Caco-2 (cell line): ENCODE data around the gene ARHGEF7. TPM values are rescaled to one million over a fixed set of nuclear protein-coding genes. Genes with fewer than 3 reads are reported as not detected.

Source experiments
- BruUV-seq: library from RNA; stranded (reverse); fragments of 400-500 nt; replicated peaks from 2 replicates; lab custom pipeline; 2021; lab: Mats Ljungman, UMichigan
- CTCF ChIA-PET: fragments of 300-600 bp; sonication (Branson Sonifier 250); formaldehyde crosslinking; loops from one replicate; lab custom pipeline; 2022; ENCODE audit warnings: antibody characterized with exemption; lab: Charles Lee
- POLR2A ChIA-PET: fragments of 300-600 bp; sonication (Branson Sonifier 250); formaldehyde crosslinking; loops from one replicate; lab custom pipeline; 2022; ENCODE audit warnings: antibody characterized with exemption; lab: Charles Lee
- DNase-seq, 2 experiments: peaks; one replicate each; pipeline versions ENCODE4 v3.0.0 to v3.0.0-alpha.2; 2020 to 2022
- H3K27me3 ChIP-seq: replicated peaks from 2 replicates; pipeline ENCODE4 v1.6.0; 2011; ENCODE audit warnings: low read length; ENCODE audit not compliant: control insufficient read depth, insufficient read depth
- H3K36me3 ChIP-seq: 2 replicates; pipeline ENCODE4 v1.5.1; 2011; ENCODE audit warnings: low read length; ENCODE audit not compliant: control insufficient read depth, insufficient read depth
- H3K4me1 ChIP-seq: fragments of 250-450 bp; sonication (Bioruptor Pico); 2 replicates; pipeline ENCODE4 v1.5.1; 2020; ENCODE audit warnings: mild to moderate bottlenecking
- H3K4me3 ChIP-seq: 2 replicates; pipeline ENCODE4 v1.5.1; 2011; ENCODE audit warnings: low read depth, mild to moderate bottlenecking, control low read depth, low read length
- H3K9me3 ChIP-seq: fragments of 250-450 bp; sonication (Bioruptor Pico); 2 replicates; pipeline ENCODE4 v1.5.1; 2020; ENCODE audit warnings: mild to moderate bottlenecking, moderate library complexity
- H3K27ac Mint-ChIP-seq: one replicate; pipeline ENCODE4 v1.8.0; 2022; ENCODE audit warnings: mixed read lengths; ENCODE audit not compliant: unreplicated experiment
- H3K27me3 Mint-ChIP-seq: one replicate; pipeline ENCODE4 v1.8.0; 2022; ENCODE audit warnings: mixed read lengths; ENCODE audit not compliant: insufficient read depth, unreplicated experiment
- H3K36me3 Mint-ChIP-seq: one replicate; pipeline ENCODE4 v1.8.0; 2022; ENCODE audit warnings: mild to moderate bottlenecking, mixed read lengths; ENCODE audit not compliant: insufficient read depth, unreplicated experiment
- H3K4me1 Mint-ChIP-seq: one replicate; pipeline ENCODE4 v1.8.0; 2022; ENCODE audit warnings: low read depth, mixed read lengths; ENCODE audit not compliant: unreplicated experiment
- H3K4me3 Mint-ChIP-seq: one replicate; pipeline ENCODE4 v1.8.0; 2022; ENCODE audit warnings: mild to moderate bottlenecking, moderate library complexity, mixed read lengths; ENCODE audit not compliant: unreplicated experiment
- H3K9me3 Mint-ChIP-seq: one replicate; pipeline ENCODE4 v1.8.0; 2022; ENCODE audit warnings: mixed read lengths; ENCODE audit not compliant: unreplicated experiment
- CTCF ChIP-seq, 2 experiments: fragments of 200-600 bp in 1 of 2; IDR thresholded peaks; 1 replicate in 1 of 2; 2 replicates in 1 of 2; pipeline versions ENCODE4 v1.5.1 to v1.8.0; 2011 to 2022; ENCODE audit warnings: antibody characterized with exemption in 1 of 2, control low read depth in 1 of 2, inconsistent platforms in 1 of 2, low read depth in 1 of 2, low read length in 1 of 2, mild to moderate bottlenecking in 1 of 2, moderate library complexity in 1 of 2; ENCODE audit not compliant: insufficient read depth in 1 of 2, severe bottlenecking in 1 of 2, unreplicated experiment in 1 of 2
- intact Hi-C: fragments of 100-400 bp; cut with micrococcal nuclease; formaldehyde crosslinking; loops from one replicate; pipeline ENCODE4 v1.10.0; 2022; ENCODE audit not compliant: unreplicated experiment
- total RNA-seq: library from RNA; stranded (reverse); gene quantifications from 2 replicates; pipeline ENCODE4 v1.2.3, GENCODE V29; 2022

ARHGEF7 gene
- total RNA-seq, 1 experiment from 2014 or later = 60.5 TPM

- intact Hi-C loops = loop anchor here (1.0 kb wide), 2 partner anchors 63 to 301 kb away; partner anchors contain the start of gene ANKRD10
- POLR2A ChIA-PET = no interaction called here
- peak; percentile 50 to 63 for DNase-seq
These were observed 101.3 kb downstream of the ARHGEF7 start for GRCh38 chr13:111216166-111216960.

GRCh38 chr13:111217641-111218040, 102.5 kb downstream of the ARHGEF7 start:
- no peak overlapping the region for H3K4me3 Mint-ChIP-seq
- Histone ChIP-seq H3K36me3 (no peaks in the 10 kb centered on the region), H3K9me3 (no peaks in the 10 kb centered on the region), H3K4me1 (no peaks in the 10 kb centered on the region), H3K4me3 (no peak overlapping the region), H3K27me3 (no peaks in the 10 kb centered on the region)
- no peaks in the 10 kb centered on the region for H3K27me3 Mint-ChIP-seq
- peaks cover 16% of the 10 kb centered on the region for H3K36me3 Mint-ChIP-seq
- no peak overlapping the region for H3K27ac Mint-ChIP-seq
- no peaks in the 10 kb centered on the region for H3K4me1 Mint-ChIP-seq
- no peaks in the 10 kb centered on the region for H3K9me3 Mint-ChIP-seq
- no peak for DNase-seq
- ChIA-PET POLR2A (no interaction called here), CTCF (interaction anchor here (2.0 kb wide), 1 partner anchor 150 kb away, joined by 15 read pairs; no protein-coding TSS in a partner anchor)
- intact Hi-C loops = no loop called here
- no peak for TF ChIP-seq CTCF (IDR thresholded peaks at IDR 0.05; ENCODE audit: insufficient read depth in 1 of 2, low read depth in 1 of 2, low read length in 1 of 2, severe bottlenecking in 1 of 2, unreplicated experiment in 1 of 2)
- BruUV-seq = no TSS peak

More at GRCh38 chr13:111216166-111216960, 101.3 kb downstream of the ARHGEF7 start:
- Histone ChIP-seq H3K36me3 (no peaks in the 10 kb centered on the region), H3K9me3 (no peaks in the 10 kb centered on the region), H3K4me1 (peaks cover 2% of the 10 kb centered on the region; the same call in 1 of the 2 replicates), H3K27me3 (no peaks in the 10 kb centered on the region), H3K4me3 (no peak overlapping the region)
- no TSS peak for BruUV-seq
- no peaks in the 10 kb centered on the region for H3K9me3 Mint-ChIP-seq
- no peak overlapping the region for H3K4me3 Mint-ChIP-seq
- peak; percentile 37 to 67 for TF ChIP-seq CTCF (IDR thresholded peaks at IDR 0.05; ENCODE audit: insufficient read depth in 1 of 2, low read depth in 1 of 2, low read length in 1 of 2, severe bottlenecking in 1 of 2, unreplicated experiment in 1 of 2)
- peaks cover 8% of the 10 kb centered on the region for H3K4me1 Mint-ChIP-seq
- CTCF ChIA-PET = interaction anchor here (0.6 to 2.0 kb wide), 4 partner anchors 31 to 423 kb away, joined by 3 to 15 read pairs (median 3); no protein-coding TSS in a partner anchor
- H3K36me3 Mint-ChIP-seq = peaks cover 24% of the 10 kb centered on the region
- no peak overlapping the region for H3K27ac Mint-ChIP-seq
- no peaks in the 10 kb centered on the region for H3K27me3 Mint-ChIP-seq

- Mint-ChIP-seq H3K4me1 (no peaks in the 10 kb centered on the region), H3K27me3 (no peaks in the 10 kb centered on the region), H3K27ac (no peak overlapping the region), H3K9me3 (no peaks in the 10 kb centered on the region), H3K36me3 (peaks cover 18% of the 10 kb centered on the region), H3K4me3 (no peak overlapping the region)
- intact Hi-C loops = no loop called here
- ChIA-PET CTCF (no interaction called here), POLR2A (no interaction called here)
- no peak for DNase-seq
- no peaks in the 10 kb centered on the region for H3K4me1 ChIP-seq
- no TSS peak for BruUV-seq
- no peak overlapping the region for H3K4me3 ChIP-seq
- no peaks in the 10 kb centered on the region for H3K27me3 ChIP-seq
- no peaks in the 10 kb centered on the region for H3K9me3 ChIP-seq
- no peaks in the 10 kb centered on the region; the same call in 1 of the 2 replicates for H3K36me3 ChIP-seq
- no peak for TF ChIP-seq CTCF (IDR thresholded peaks at IDR 0.05; ENCODE audit: insufficient read depth in 1 of 2, low read depth in 1 of 2, low read length in 1 of 2, severe bottlenecking in 1 of 2, unreplicated experiment in 1 of 2)
These were observed 104.2 kb downstream of the ARHGEF7 start for GRCh38 chr13:111219280-111219679.
